A673 (cell line): Measurements from ENCODE around the gene TCP11.

Experiments
- CTCF ChIP-seq: fragments of 300-800, 200-600 bp; sonication (generic); conservative IDR thresholded peaks from 2 replicates; pipeline ENCODE4 v1.5.1; 2017; ENCODE audit warnings: low read depth, mild to moderate bottlenecking, antibody characterized with exemption, low read length, moderate library complexity, mixed read lengths
- EZH2 ChIP-seq: fragments of 200-600 bp; sonication (generic); IDR thresholded peaks from 2 replicates; pipeline ENCODE4 v1.6.1; 2017; ENCODE audit warnings: borderline replicate concordance, low read depth, mild to moderate bottlenecking, mixed read lengths, antibody characterized with exemption, low read length; ENCODE audit not compliant: poor library complexity, severe bottlenecking

- TF ChIP-seq CTCF (no peak), EZH2 (no peak)
Measured at GRCh38 chr6:35158520-35158919, 17.4 kb upstream of the TCP11 start.
